MM.1S (cell line): ENCODE results near the gene KIRREL3.

Experiments used
- CTCF ChIP-seq: fragments of 300-600 bp; sonication (generic); IDR thresholded peaks from 2 replicates; pipeline ENCODE4 v1.5.1; 2016; ENCODE audit warnings: antibody characterized with exemption, low read length, mixed read lengths
- EZH2 ChIP-seq: fragments of 300-600 bp; sonication (generic); optimal IDR thresholded peaks from 2 replicates; pipeline ENCODE3; 2017; ENCODE audit warnings: low read depth, mild to moderate bottlenecking, antibody characterized with exemption, low read length, mixed read lengths
- EZH2phosphoT487 ChIP-seq: fragments of 300-600 bp; sonication (generic); IDR thresholded peaks from 2 replicates; pipeline ENCODE4 v1.6.1; 2018; ENCODE audit warnings: antibody characterized with exemption, low read length

GRCh38 chr11:126716456-126717083, 284.0 kb downstream of the KIRREL3 start:
- TF ChIP-seq CTCF (peak; percentile 80), EZH2phosphoT487 (no peak), EZH2 (no peak)
